HEK293 (cell line): ENCODE data around the gene MMD2.

ENCODE experiments used
- CTCF ChIA-PET: fragments of 350-600 bp; formaldehyde crosslinking; extraction: SDS; loops from one replicate; lab custom pipeline; 2021; ENCODE audit warnings: antibody characterized with exemption; lab: Yijun Ruan, JAX
- POLR2A ChIA-PET: fragments of 300-600 bp; formaldehyde crosslinking; extraction: SDS; loops from one replicate; lab custom pipeline; 2020; ENCODE audit warnings: antibody characterized with exemption, inconsistent platforms; lab: Yijun Ruan, JAX
- H3K27ac ChIP-seq: fragments of 200-500 bp; sonication (Bioruptor generic); 2 replicates; pipeline ENCODE4 v1.5.1; 2014; ENCODE audit warnings: low read depth, low read length, control low read depth, inconsistent platforms; ENCODE audit errors: extremely low read depth
- H3K36me3 ChIP-seq, 2 experiments: fragments of 200-500 bp in 1 of 2; sonication (Bioruptor generic) in 1 of 2; 1 replicate in 1 of 2; 2 replicates in 1 of 2; pipeline ENCODE4 v1.5.1; 2014 to 2017; ENCODE audit warnings: inconsistent platforms in 2 of 2, low read length in 2 of 2; ENCODE audit not compliant: control insufficient read depth in 2 of 2, insufficient read depth in 1 of 2
- H3K4me1 ChIP-seq: fragments of 200-500 bp; sonication (Bioruptor generic); 2 replicates; pipeline ENCODE4 v1.5.1; 2014; ENCODE audit warnings: mild to moderate bottlenecking, low read length, inconsistent platforms; ENCODE audit not compliant: control insufficient read depth, insufficient read depth
- H3K4me3 ChIP-seq: 2 replicates; pipeline ENCODE4 v1.5.1; 2011; ENCODE audit warnings: low read depth, mild to moderate bottlenecking, control low read depth, low read length, moderate library complexity
- H3K9me3 ChIP-seq: fragments of 200-500 bp; sonication (Bioruptor generic); 2 replicates; pipeline ENCODE4 v1.5.1; 2014; ENCODE audit warnings: low read depth, low read length, inconsistent platforms; ENCODE audit not compliant: control insufficient read depth, insufficient read depth
- MYNN ChIP-seq: fragments of 450-650 bp; formaldehyde crosslinking; IDR thresholded peaks from 2 replicates; pipeline ENCODE4 v1.5.1; 2016; ENCODE audit warnings: missing biosample characterization, missing genetic modification characterization, borderline replicate concordance
- PATZ1 ChIP-seq: fragments of 450-650 bp; formaldehyde crosslinking; IDR thresholded peaks from 2 replicates; pipeline ENCODE4 v1.5.1; 2016; ENCODE audit warnings: missing biosample characterization, missing genetic modification characterization
- PBX3 ChIP-seq: sonication (generic); formaldehyde crosslinking; IDR thresholded peaks from 2 replicates; pipeline ENCODE4 v1.8.1; 2022; ENCODE audit warnings: mild to moderate bottlenecking, moderate library complexity, missing genetic modification reagents
- ZBTB1 ChIP-seq: fragments of 450-650 bp; formaldehyde crosslinking; IDR thresholded peaks from 2 replicates; pipeline ENCODE4 v1.5.1; 2016; ENCODE audit warnings: missing biosample characterization, missing genetic modification characterization
- ZBTB21 ChIP-seq: fragments of 450-650 bp; formaldehyde crosslinking; IDR thresholded peaks from 2 replicates; pipeline ENCODE4 v1.5.1; 2017; ENCODE audit warnings: missing biosample characterization, missing genetic modification characterization
- ZFHX2 ChIP-seq: fragments of 450-650 bp; formaldehyde crosslinking; conservative IDR thresholded peaks from 2 replicates; pipeline ENCODE4 v1.5.1; 2016; ENCODE audit warnings: missing biosample characterization, missing genetic modification characterization
- ZNF112 ChIP-seq: fragments of 450-650 bp; formaldehyde crosslinking; IDR thresholded peaks from 2 replicates; pipeline ENCODE4 v1.5.0; 2017; ENCODE audit warnings: missing biosample characterization, missing genetic modification characterization
- ZNF138 ChIP-seq: fragments of 450-650 bp; formaldehyde crosslinking; IDR thresholded peaks from 2 replicates; pipeline ENCODE4 v1.5.1; 2016; ENCODE audit warnings: missing biosample characterization, missing genetic modification characterization, borderline replicate concordance
- ZNF223 ChIP-seq: fragments of 450-650 bp; formaldehyde crosslinking; IDR thresholded peaks from 2 replicates; pipeline ENCODE4 v1.5.1; 2016; ENCODE audit warnings: missing biosample characterization, missing genetic modification characterization
- ZNF335 ChIP-seq: fragments of 450-650 bp; formaldehyde crosslinking; conservative IDR thresholded peaks from 2 replicates; pipeline ENCODE4 v1.5.1; 2016; ENCODE audit warnings: missing biosample characterization, missing genetic modification characterization
- ZNF366 ChIP-seq: fragments of 450-650 bp; formaldehyde crosslinking; conservative IDR thresholded peaks from 2 replicates; pipeline ENCODE4 v1.5.1; 2016; ENCODE audit warnings: missing biosample characterization, missing genetic modification characterization
- ZNF37A ChIP-seq: fragments of 450-650 bp; IDR thresholded peaks from 2 replicates; pipeline ENCODE4 v1.5.1; 2018; ENCODE audit warnings: missing biosample characterization, missing genetic modification characterization
- ZNF548 ChIP-seq: fragments of 450-650 bp; formaldehyde crosslinking; IDR thresholded peaks from 2 replicates; pipeline ENCODE4 v1.5.1; 2016; ENCODE audit warnings: missing biosample characterization, missing genetic modification characterization
- ZNF561 ChIP-seq: fragments of 450-650 bp; IDR thresholded peaks from 2 replicates; pipeline ENCODE4 v1.5.1; 2018; ENCODE audit warnings: missing biosample characterization, missing genetic modification characterization, borderline replicate concordance
- ZNF623 ChIP-seq: fragments of 450-650 bp; formaldehyde crosslinking; IDR thresholded peaks from 2 replicates; pipeline ENCODE4 v1.5.1; 2016; ENCODE audit warnings: missing biosample characterization, missing genetic modification characterization
- ZNF664 ChIP-seq: fragments of 450-650 bp; formaldehyde crosslinking; IDR thresholded peaks from 2 replicates; pipeline ENCODE4 v1.5.1; 2016; ENCODE audit warnings: missing biosample characterization, missing genetic modification characterization
- ZNF768 ChIP-seq: fragments of 450-650 bp; formaldehyde crosslinking; IDR thresholded peaks from 2 replicates; pipeline ENCODE4 v1.5.1; 2018; ENCODE audit warnings: missing biosample characterization, mild to moderate bottlenecking, missing genetic modification characterization
- ZSCAN16 ChIP-seq: fragments of 450-650 bp; formaldehyde crosslinking; IDR thresholded peaks from 2 replicates; pipeline ENCODE4 v1.5.1; 2016; ENCODE audit warnings: missing biosample characterization, missing genetic modification characterization
- TF ChIP-seq, protein P1 (sequence below): fragments of 450-650 bp; formaldehyde crosslinking; IDR thresholded peaks from 2 replicates; pipeline ENCODE4 v1.5.1; 2017; ENCODE audit warnings: missing biosample characterization, missing genetic modification characterization
- TF ChIP-seq, protein P2 (sequence below): fragments of 450-650 bp; formaldehyde crosslinking; optimal IDR thresholded peaks from 2 replicates; pipeline ENCODE3; 2016; ENCODE audit warnings: missing biosample characterization, mild to moderate bottlenecking, missing genetic modification characterization
- TF ChIP-seq, protein P3 (sequence below): fragments of 450-650 bp; formaldehyde crosslinking; IDR thresholded peaks from 2 replicates; pipeline ENCODE4 v1.5.1; 2016; ENCODE audit warnings: missing biosample characterization, missing genetic modification characterization
- TF ChIP-seq, protein P4 (sequence below): fragments of 450-650 bp; IDR thresholded peaks from 2 replicates; pipeline ENCODE4 v1.5.1; 2018; ENCODE audit warnings: missing biosample characterization, mild to moderate bottlenecking, missing genetic modification characterization

The MMD2 gene, protein sequence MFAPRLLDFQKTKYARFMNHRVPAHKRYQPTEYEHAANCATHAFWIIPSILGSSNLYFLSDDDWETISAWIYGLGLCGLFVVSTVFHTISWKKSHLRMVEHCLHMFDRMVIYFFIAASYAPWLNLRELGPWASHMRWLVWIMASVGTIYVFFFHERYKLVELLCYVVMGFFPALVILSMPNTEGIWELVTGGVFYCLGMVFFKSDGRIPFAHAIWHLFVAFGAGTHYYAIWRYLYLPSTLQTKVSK

GRCh38 chr7:4958477-4959301, at the start of gene MMD2:
MMD2 (minus strand) TSS chr7:4959187; CDS start chr7:4959017, 170 bp downstream.
- CTCF ChIA-PET, result interaction anchor here (0.5 kb wide), 1 partner anchor 271 kb away, joined by 3 read pairs; no protein-coding TSS in a partner anchor
- TF ChIP-seq ZNF561 (tag by site-specific recombination), result no peak
- TF ChIP-seq, protein P1, sequence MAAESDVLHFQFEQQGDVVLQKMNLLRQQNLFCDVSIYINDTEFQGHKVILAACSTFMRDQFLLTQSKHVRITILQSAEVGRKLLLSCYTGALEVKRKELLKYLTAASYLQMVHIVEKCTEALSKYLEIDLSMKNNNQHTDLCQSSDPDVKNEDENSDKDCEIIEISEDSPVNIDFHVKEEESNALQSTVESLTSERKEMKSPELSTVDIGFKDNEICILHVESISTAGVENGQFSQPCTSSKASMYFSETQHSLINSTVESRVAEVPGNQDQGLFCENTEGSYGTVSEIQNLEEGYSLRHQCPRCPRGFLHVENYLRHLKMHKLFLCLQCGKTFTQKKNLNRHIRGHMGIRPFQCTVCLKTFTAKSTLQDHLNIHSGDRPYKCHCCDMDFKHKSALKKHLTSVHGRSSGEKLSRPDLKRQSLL, result peak; percentile 87; the same call in 1 of the 2 replicates
- TF ChIP-seq, protein P2, sequence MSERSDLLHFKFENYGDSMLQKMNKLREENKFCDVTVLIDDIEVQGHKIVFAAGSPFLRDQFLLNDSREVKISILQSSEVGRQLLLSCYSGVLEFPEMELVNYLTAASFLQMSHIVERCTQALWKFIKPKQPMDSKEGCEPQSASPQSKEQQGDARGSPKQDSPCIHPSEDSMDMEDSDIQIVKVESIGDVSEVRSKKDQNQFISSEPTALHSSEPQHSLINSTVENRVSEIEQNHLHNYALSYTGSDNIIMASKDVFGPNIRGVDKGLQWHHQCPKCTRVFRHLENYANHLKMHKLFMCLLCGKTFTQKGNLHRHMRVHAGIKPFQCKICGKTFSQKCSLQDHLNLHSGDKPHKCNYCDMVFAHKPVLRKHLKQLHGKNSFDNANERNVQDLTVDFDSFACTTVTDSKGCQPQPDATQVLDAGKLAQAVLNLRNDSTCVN (tag by site-specific recombination), result peak; percentile 23
- TF ChIP-seq PATZ1 (tag by site-specific recombination), result peak; percentile 12; the same call in 1 of the 2 replicates
- peak; percentile 52; the same call in 1 of the 2 replicates for TF ChIP-seq ZNF768
- TF ChIP-seq ZNF335 (tag by site-specific recombination), result peak; percentile 53; the same call in 1 of the 2 replicates
- Histone ChIP-seq H3K27ac (no peak within 1 kb of the TSS), H3K9me3 (no peaks in the 10 kb centered on the region), H3K36me3 (no peaks in the 10 kb centered on the region), H3K4me3 (peak within 1 kb of the TSS; percentile 32), H3K4me1 (no peaks in the 10 kb centered on the region)
- POLR2A ChIA-PET, result interaction anchor here (0.6 kb wide), 1 partner anchor 317 kb away, joined by 3 read pairs; no protein-coding TSS in a partner anchor

- Histone ChIP-seq H3K36me3 (peaks cover 0 to 4% of the 10 kb centered on the region in 2 experiments; a peak in 1 of 3 replicates), H3K4me3 (no peak overlapping the region), H3K4me1 (no peaks in the 10 kb centered on the region), H3K9me3 (no peaks in the 10 kb centered on the region), H3K27ac (no peak overlapping the region)
- CTCF ChIA-PET, result interaction anchor here (0.7 kb wide), 1 partner anchor 31 kb away, joined by 4 read pairs; no protein-coding TSS in a partner anchor
- POLR2A ChIA-PET, result no interaction called here
- no peak for TF ChIP-seq MYNN
- TF ChIP-seq ZNF223 (tag by site-specific recombination), result no peak
- TF ChIP-seq ZNF664 (tag by site-specific recombination), result no peak
- TF ChIP-seq PBX3, result no peak
- TF ChIP-seq, protein P3, sequence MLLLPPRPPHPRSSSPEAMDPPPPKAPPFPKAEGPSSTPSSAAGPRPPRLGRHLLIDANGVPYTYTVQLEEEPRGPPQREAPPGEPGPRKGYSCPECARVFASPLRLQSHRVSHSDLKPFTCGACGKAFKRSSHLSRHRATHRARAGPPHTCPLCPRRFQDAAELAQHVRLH (tag by site-specific recombination), result no peak
- TF ChIP-seq ZNF623 (tag by site-specific recombination), result no peak
- TF ChIP-seq, protein P4, sequence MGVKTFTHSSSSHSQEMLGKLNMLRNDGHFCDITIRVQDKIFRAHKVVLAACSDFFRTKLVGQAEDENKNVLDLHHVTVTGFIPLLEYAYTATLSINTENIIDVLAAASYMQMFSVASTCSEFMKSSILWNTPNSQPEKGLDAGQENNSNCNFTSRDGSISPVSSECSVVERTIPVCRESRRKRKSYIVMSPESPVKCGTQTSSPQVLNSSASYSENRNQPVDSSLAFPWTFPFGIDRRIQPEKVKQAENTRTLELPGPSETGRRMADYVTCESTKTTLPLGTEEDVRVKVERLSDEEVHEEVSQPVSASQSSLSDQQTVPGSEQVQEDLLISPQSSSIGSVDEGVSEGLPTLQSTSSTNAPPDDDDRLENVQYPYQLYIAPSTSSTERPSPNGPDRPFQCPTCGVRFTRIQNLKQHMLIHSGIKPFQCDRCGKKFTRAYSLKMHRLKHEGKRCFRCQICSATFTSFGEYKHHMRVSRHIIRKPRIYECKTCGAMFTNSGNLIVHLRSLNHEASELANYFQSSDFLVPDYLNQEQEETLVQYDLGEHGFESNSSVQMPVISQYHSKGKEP, result no peak
- TF ChIP-seq ZNF548 (tag by site-specific recombination), result no peak
- TF ChIP-seq ZNF112 (tag by site-specific recombination), result no peak
- TF ChIP-seq ZNF37A (tag by site-specific recombination), result no peak
- no peak for TF ChIP-seq ZNF138
- no peak for TF ChIP-seq ZNF366 (tag by site-specific recombination)
- no peak for TF ChIP-seq ZBTB21 (tag by site-specific recombination)
- no peak for TF ChIP-seq ZFHX2 (tag by site-specific recombination)
- TF ChIP-seq ZBTB1 (tag by site-specific recombination), result no peak
- TF ChIP-seq ZSCAN16 (tag by site-specific recombination), result no peak
Measured at GRCh38 chr7:5005066-5005465, 46.1 kb upstream of the MMD2 start.
